Measurements from ENCODE around the gene ARHGDIG.

GRCh38 chr16:259814-260253 is 20.6 kb upstream of the ARHGDIG start:
- TF ChIP-seq, protein P1, sequence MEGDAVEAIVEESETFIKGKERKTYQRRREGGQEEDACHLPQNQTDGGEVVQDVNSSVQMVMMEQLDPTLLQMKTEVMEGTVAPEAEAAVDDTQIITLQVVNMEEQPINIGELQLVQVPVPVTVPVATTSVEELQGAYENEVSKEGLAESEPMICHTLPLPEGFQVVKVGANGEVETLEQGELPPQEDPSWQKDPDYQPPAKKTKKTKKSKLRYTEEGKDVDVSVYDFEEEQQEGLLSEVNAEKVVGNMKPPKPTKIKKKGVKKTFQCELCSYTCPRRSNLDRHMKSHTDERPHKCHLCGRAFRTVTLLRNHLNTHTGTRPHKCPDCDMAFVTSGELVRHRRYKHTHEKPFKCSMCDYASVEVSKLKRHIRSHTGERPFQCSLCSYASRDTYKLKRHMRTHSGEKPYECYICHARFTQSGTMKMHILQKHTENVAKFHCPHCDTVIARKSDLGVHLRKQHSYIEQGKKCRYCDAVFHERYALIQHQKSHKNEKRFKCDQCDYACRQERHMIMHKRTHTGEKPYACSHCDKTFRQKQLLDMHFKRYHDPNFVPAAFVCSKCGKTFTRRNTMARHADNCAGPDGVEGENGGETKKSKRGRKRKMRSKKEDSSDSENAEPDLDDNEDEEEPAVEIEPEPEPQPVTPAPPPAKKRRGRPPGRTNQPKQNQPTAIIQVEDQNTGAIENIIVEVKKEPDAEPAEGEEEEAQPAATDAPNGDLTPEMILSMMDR (IDR thresholded peaks at IDR 0.05) = no peak
- TF ChIP-seq REST (IDR thresholded peaks at IDR 0.05; ENCODE audit: insufficient read depth in 1 of 2, low read depth in 2 of 2, low read length in 1 of 2) (no peak), POLR2AphosphoS5 (IDR thresholded peaks at IDR 0.05; ENCODE audit: low read depth, low read length) (no peak), SIN3A (IDR thresholded peaks at IDR 0.05; ENCODE audit: borderline replicate concordance, insufficient read depth, low read depth, low read length) (no peak), TCF7L2 (IDR thresholded peaks at IDR 0.05; ENCODE audit: low read depth, low read length) (no peak)

Measured in Panc1 (cell line).